ENCODE data around the gene CLDN12.
A peak's percentile ranks its signal among the peaks of the same experiment; 100 is the strongest.

Gene CLDN12

DNA sequence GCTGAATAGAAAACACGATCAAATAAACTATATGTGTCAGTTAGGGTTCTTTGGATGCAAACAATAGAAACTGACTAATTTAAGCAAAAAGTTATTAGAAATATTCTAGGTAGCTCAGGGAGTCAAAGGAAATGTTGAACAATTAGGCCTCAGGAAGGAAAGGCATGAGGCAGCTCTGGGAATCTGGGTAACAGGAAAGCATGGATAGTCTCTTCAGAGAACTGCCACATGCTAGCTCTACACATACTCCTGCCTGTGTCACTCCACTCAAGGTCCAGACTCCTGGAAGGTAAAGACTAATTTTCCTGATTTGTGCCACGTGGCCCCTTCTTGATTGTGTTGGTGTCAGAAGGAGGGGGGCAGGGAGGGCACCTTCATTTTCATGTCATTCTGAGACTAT lies 42.4 kb downstream of the CLDN12 start:
- DNase-seq = no peak

DNA sequence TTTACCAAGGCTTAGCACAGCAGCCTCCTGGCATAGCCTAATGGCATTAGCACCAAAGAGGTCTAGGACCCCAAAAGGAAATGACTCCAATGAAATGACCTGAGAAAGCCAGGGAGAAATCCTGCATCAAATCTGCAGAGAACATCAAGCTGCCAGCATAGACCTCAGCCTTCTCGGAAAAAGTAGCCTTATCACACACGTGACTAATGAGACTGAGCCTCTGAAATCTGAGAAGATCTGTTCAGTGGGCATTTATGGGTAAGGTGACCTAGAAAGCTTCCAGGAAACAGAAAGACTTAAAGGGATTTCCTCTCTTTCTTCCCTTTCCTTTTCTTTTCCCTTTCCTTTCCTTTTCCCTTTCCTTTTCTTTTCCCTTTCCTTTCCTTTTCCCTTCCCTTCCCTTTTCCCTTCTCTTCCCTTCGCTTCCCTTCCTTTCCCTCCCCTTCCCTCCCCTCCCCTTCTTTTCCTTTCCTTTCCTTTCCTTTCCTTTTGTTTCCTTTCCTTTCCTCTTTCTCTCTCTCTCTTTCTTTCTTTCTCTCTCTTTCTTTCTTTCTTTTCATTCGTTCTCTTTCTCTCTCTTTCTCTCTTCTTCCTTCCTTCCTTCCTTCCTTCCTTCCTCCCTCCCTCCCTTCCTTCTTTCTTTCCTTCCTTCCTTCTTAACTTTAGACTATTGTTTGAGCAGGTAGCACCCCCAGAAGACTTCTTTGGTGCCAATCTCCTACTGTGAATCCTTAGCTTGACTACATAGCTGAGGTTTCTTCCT lies 43.1 kb downstream of the CLDN12 start:
- DNase-seq = no peak

DNA sequence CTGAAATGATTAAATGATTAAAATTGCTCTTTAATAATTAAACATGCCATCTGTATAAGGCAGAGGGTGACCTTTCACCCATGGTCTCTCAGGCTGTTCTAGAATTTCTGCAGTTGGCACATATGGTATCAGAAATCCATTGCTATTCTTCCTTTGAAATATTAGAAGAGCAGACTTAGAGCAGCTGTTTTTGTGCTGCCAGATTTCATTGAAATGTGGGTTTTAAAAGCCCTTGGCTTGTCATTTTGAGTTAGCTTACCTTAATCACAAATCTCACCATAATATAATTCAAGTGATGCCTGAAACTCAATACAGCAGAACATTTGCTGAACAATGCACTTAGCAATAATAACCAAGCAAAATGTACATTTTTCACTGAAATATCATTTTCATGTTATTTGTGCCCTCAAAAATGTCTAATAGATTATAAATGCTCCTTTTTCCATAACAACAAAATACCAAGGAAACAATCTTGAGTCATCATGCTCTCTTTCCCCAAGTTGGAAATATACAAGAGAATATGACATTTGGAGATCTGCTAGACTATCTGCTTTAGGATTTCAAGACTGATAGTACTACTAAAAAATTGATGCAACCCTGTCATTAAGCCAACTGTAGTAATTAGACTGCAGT lies 50.1 kb downstream of the CLDN12 start:
- no peak for DNase-seq

DNA sequence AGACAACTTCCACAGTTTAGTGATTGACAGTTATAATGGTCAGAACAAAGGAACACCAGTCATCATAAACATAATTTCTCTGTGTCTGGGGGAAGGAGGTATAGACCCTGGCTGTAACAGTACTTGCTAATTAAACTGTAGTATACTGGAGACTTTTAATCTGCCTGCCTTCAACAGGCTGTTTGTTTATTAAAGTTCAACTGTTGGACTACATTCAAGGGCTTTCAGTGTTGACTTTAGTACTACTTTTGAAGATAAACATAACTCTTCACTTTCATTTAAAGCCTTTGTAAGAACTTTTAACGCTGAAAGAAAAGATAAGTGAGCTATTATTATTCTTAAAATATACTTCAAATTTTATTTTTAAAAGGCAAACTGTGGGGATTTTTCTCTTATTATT lies 50.7 kb downstream of the CLDN12 start:
- no peak for DNase-seq

DNA sequence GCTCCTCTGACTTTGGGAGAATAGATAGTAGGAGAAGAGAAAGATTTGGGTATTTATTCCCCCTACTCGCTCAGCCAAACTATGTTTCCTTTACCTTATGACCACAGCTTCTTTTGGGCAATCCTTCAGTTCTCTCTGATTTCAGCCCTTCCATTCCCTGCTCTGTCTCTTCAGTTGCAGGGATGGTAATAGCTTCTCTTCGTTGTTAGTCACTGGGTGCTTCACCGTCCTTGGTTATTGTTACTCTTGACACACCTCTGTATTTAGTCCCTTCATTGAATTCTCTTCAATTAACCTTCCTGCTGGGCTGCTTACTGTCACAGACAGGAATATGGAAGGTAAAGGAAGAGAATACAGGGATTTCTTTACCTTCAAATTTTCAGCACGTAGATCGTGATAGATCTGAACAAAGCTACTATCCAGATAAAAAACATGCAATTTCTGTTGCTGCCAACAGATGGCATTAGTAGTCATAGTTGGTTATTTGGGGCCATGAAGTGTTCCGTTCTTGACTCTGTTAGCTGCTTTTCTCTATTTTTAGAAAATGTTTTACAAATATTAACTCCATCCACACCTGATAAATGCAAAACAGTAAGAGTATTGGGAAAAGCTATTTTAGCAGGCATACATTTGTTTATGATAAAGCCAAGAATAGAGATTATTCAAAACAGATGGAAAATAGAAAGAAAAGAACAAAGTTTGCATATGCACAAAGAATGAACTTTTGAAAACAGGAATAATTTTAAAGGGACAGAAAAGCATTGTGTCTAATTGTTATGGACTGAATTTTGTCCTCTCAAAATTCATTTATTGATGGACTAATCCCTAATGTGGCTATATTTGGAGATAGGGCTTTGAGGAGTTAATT lies 52.1 kb downstream of the CLDN12 start:
- peak; percentile 8 for DNase-seq

DNA sequence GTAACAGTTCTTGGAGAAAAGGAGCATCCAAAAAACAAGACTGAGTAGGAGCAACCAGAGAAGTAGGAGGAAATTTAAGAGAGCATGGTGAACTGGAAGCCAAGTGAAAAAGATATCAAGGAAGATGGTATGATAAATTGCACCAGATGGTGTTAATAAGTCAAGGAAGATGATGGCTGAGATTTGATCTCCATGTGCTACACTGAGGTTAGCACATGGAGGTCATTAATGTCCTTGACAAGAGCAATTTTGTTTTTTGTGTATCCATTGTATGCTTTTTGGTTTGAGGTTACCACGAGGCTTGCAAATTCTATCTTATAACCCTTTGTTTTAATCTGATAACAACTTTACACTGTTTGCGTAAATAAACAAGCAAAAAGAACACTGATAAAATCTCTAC lies 54.8 kb downstream of the CLDN12 start:
- DNase-seq = no peak

DNA sequence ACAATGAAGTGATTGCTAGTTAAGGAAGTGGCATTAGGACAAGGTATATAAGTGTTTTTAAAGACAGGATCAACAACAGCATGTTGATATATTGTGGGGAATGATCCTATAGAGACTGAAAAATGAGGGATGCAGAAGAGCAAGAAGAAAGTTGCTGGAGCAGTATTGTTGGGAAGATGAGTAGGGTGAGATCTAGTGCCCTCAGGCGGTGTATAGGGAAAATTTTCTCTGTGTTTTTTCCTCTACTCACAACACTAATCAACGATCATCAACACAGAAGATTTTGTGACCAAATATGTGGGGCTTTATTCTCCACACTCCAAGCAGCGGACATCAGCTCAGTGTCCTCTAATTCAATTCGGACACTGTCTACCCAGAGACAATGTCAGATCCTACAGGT lies 56.6 kb downstream of the CLDN12 start:
- no peak for DNase-seq

DNA sequence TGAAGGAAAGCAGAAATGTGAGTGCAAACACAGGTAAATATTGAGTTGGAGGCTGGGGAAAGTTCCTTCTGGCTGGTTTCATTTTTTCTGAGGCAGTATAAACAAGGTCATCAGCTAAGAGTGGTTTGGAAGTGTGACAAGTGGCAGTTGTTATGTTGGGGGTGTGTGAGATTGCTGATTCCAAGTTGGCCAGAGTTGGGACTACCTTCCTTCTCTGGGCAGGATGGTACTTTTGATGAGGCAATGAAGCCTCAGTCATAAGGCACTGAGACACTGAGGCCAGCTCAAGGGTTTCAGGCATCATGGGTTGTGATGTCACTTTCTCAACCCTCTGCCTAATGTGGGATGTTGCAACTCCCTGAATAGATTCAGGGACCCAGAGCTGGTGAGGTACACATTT lies 58.0 kb downstream of the CLDN12 start:
- no peak for DNase-seq

DNA sequence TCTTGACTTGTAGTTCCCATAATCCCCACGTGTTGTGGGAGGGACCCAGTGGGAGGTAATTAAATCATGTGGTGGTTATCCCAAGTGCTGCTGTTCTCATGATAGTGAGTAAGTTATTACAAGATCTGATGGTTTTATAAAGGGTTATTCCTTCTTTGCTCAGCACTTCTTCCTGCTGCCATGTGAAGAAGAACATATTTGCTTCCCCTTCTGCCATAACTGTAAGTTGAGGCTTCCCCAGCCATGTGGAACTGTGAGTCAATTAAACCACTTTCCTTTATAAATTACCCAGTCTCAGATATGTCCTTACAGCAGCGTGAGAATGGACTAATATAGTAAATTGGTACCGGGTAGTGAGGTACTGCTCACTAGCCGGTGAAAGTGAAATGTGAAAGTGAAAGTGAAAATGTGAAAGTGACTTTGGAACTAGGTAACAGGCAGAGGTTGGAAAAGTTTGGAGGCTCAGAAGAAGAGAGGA lies 59.9 kb downstream of the CLDN12 start:
- peak; percentile 13 for DNase-seq

Measured in NCI-H226 (cell line).